Spleen (tissue), 11 donors: ENCODE data around the gene KLHL40. TPM values are rescaled to one million over a fixed set of nuclear protein-coding genes. Genes with fewer than 3 reads are reported as not detected.

Source experiments
- DNase-seq: peaks from one replicate; pipeline ENCODE4 v3.0.0-alpha.2; 2020
- H3K27ac ChIP-seq, 8 donors: fragments of 200-600 bp; sonication (generic) in 7 of 8; 1 replicate in 4 of 8; 2 replicates in 4 of 8; pipeline versions ENCODE4 v1.5.0 to v1.8.0; 2016 to 2021; ENCODE audit warnings: inconsistent platforms in 4 of 8, mild to moderate bottlenecking in 4 of 8, moderate library complexity in 1 of 8
- H3K27me3 ChIP-seq, 7 donors: fragments of 200-600 bp; sonication (generic) in 6 of 7; replicated peaks in 1 of 7; 1 replicate in 4 of 7; 2 replicates in 3 of 7; pipeline versions ENCODE4 v1.5.0 to v1.8.0; 2016 to 2021; ENCODE audit warnings: inconsistent platforms in 3 of 7, mild to moderate bottlenecking in 1 of 7
- H3K36me3 ChIP-seq, 6 donors: fragments of 200-600 bp; sonication (generic) in 5 of 6; 1 replicate in 4 of 6; 2 replicates in 2 of 6; pipeline versions ENCODE4 v1.5.0 to v1.8.0; 2016 to 2021; ENCODE audit warnings: inconsistent platforms in 2 of 6
- H3K4me1 ChIP-seq, 6 donors: fragments of 200-600 bp; sonication (generic) in 5 of 6; 1 replicate in 3 of 6; 2 replicates in 3 of 6; pipeline versions ENCODE4 v1.5.0 to v1.8.0; 2016 to 2021; ENCODE audit warnings: inconsistent platforms in 3 of 6
- H3K4me3 ChIP-seq, 8 donors: fragments of 200-600 bp; sonication (generic) in 7 of 8; 1 replicate in 4 of 8; 2 replicates in 4 of 8; pipeline versions ENCODE4 v1.5.0 to v1.8.0; 2016 to 2021; ENCODE audit warnings: inconsistent platforms in 4 of 8, mild to moderate bottlenecking in 4 of 8, moderate library complexity in 2 of 8
- H3K9me3 ChIP-seq, 8 donors: fragments of 200-600 bp; sonication (generic) in 7 of 8; 1 replicate in 4 of 8; 2 replicates in 4 of 8; pipeline versions ENCODE4 v1.5.0 to v1.8.0; 2016 to 2021; ENCODE audit warnings: inconsistent platforms in 4 of 8
- CTCF ChIP-seq, 11 experiments: fragments of 200-600 bp in 7 of 11; fragments of 450-650 bp in 4 of 11; sonication (generic) in 4 of 11; IDR thresholded peaks in 8 of 11; conservative IDR thresholded peaks in 3 of 11; 1 replicate in 7 of 11; 2 replicates in 4 of 11; pipeline versions ENCODE4 v1.4.0 to v1.8.0; 2016 to 2021; ENCODE audit warnings: antibody characterized with exemption in 11 of 11, inconsistent platforms in 4 of 11, mild to moderate bottlenecking in 1 of 11
- POLR2A ChIP-seq, 3 donors: fragments of 450-650 bp; IDR thresholded peaks; one replicate each; pipeline ENCODE4 v1.5.1; 2017; ENCODE audit warnings: antibody characterized with exemption in 3 of 3, mild to moderate bottlenecking in 1 of 3
- POLR2AphosphoS5 ChIP-seq, 3 donors: sonication (generic); formaldehyde crosslinking; IDR thresholded peaks; one replicate each; pipeline ENCODE4 v1.5.1; 2017; ENCODE audit warnings: antibody characterized with exemption in 3 of 3
- WGBS, 5 donors: extraction: QIAGEN DNeasy Blood & Tissue Kit in 3 of 5; methylation state at CpG; one replicate each; pipeline versions ENCODE4 v1.1.5 to v1.1.7; 2013 to 2018; 5-methylcytosine and 5-hydroxymethylcytosine counted together
- intact Hi-C: fragments of 100-400 bp; cut with DNase I; formaldehyde crosslinking; loops from one replicate; pipeline ENCODE4 v1.15.0; 2023; ENCODE audit warnings: low total_unique reads
- polyA plus RNA-seq, 3 donors: library from polyadenylated mRNA; stranded (reverse); fragments of 200-250 nt; gene quantifications; one replicate each; pipeline ENCODE4 v1.2.1, GENCODE V29; 2013
- total RNA-seq, 7 donors: library from RNA; depleted of rRNA in 3 of 7; stranded (reverse); fragments of >200 nt in 3 of 7; fragmentation: NEBNext Ultra II Directional in 4 of 7; extraction: Animal tissue kit (Norgen Biotek cat#: 25700) in 4 of 7; gene quantifications; one replicate each; pipeline versions ENCODE4 v1.1.0 to v1.2.1, GENCODE V29; 2016 to 2021
- donor health status: healthy with polysubstance abuse.
- donor health status: DM: no; HTN: no; CAD: no; lungs with moderate emphysema.
- donor health status: DM: no; HTN: no; CAD: no.
- donor health status: Bipolar disorder and iron deficiency.
- donor health status: healthy.
- donor health status: DM: no; HTN: no; CAD: no.
- donor health status: DM: yes; HTN: yes; CAD: no.

The KLHL40 gene
- total and polyA plus RNA-seq, 10 donors = 0.03 to 0.17 TPM; not detected in 8

GRCh38 chr3:42656680-42657610, 28.4 kb upstream of the KLHL40 start:
- H3K4me1 ChIP-seq = peaks cover 17 to 62% (median 39%) of the 10 kb centered on the region in 6 donors
- 91 to 98% (median 94%) methylated on average over 6 to 9 of the region's 9 CpGs for WGBS, 5 donors

GRCh38 chr3:42657675-42658074, 27.7 kb upstream of the KLHL40 start:
- Histone ChIP-seq H3K27ac (no peak overlapping the region), H3K9me3 (no peaks in the 10 kb centered on the region), H3K4me1 (peaks cover 12 to 55% (median 32%) of the 10 kb centered on the region in 6 donors), H3K27me3 (peaks cover 0 to 15% (median 0%) of the 10 kb centered on the region in 7 donors), H3K36me3 (peaks cover 0 to 40% (median 2%) of the 10 kb centered on the region in 6 donors), H3K4me3 (no peak overlapping the region)
- intact Hi-C loops = loop anchor here (10.0 kb wide), 1 partner anchor 87 kb away; no protein-coding TSS in a partner anchor
- DNase-seq = no peak
- TF ChIP-seq CTCF (IDR thresholded peaks at IDR 0.05 in 8 of 11, conservative IDR thresholded peaks at IDR 0.05 in 3 of 11) (no peak), POLR2A (IDR thresholded peaks at IDR 0.05) (no peak), POLR2AphosphoS5 (IDR thresholded peaks at IDR 0.05) (no peak)
- WGBS, 5 donors = 85 to 90% (median 88%) methylated on average over 4 of the region's 4 CpGs

More at GRCh38 chr3:42656680-42657610, 28.4 kb upstream of the KLHL40 start:
- intact Hi-C loops = loop anchor here (10.0 kb wide), 1 partner anchor 88 kb away; no protein-coding TSS in a partner anchor
- H3K9me3 ChIP-seq = no peaks in the 10 kb centered on the region
- peaks cover 0 to 37% (median 2%) of the 10 kb centered on the region in 6 donors for H3K36me3 ChIP-seq
- no peak for DNase-seq
- H3K27ac ChIP-seq = peak overlapping the region in 2 of 8 donors; percentile 21 to 90
- TF ChIP-seq POLR2A (IDR thresholded peaks at IDR 0.05) = no peak
- TF ChIP-seq POLR2AphosphoS5 (IDR thresholded peaks at IDR 0.05) = no peak
- H3K4me3 ChIP-seq = no peak overlapping the region
- peaks cover 0 to 15% (median 0%) of the 10 kb centered on the region in 7 donors for H3K27me3 ChIP-seq

- Histone ChIP-seq H3K36me3 (peaks cover 0 to 46% (median 2%) of the 10 kb centered on the region in 6 donors), H3K27ac (peak overlapping the region in 3 of 8 donors; percentile 19 to 65 (median 38)), H3K4me1 (peaks cover 6 to 49% (median 27%) of the 10 kb centered on the region in 6 donors), H3K27me3 (peaks cover 0 to 15% (median 0%) of the 10 kb centered on the region in 7 donors), H3K4me3 (no peak overlapping the region), H3K9me3 (no peaks in the 10 kb centered on the region)
- no peak for DNase-seq
- TF ChIP-seq CTCF (IDR thresholded peaks at IDR 0.05 in 8 of 11, conservative IDR thresholded peaks at IDR 0.05 in 3 of 11) = no peak
- TF ChIP-seq POLR2A (IDR thresholded peaks at IDR 0.05) = no peak
- 90 to 95% (median 92%) methylated on average over 11 to 34 of the region's 34 CpGs for WGBS, 5 donors
- intact Hi-C loops = loop anchor here (10.0 kb wide), 1 partner anchor 87 kb away; no protein-coding TSS in a partner anchor
These were observed 27.1 kb upstream of the KLHL40 start for GRCh38 chr3:42658091-42658770.

- WGBS, 5 donors = 56 to 76% (median 66%) methylated on average over 17 to 22 of the region's 22 CpGs
- no peak overlapping the region for H3K4me3 ChIP-seq
- peaks cover 0 to 10% (median 0%) of the 10 kb centered on the region in 7 donors for H3K27me3 ChIP-seq
- peaks cover 0 to 43% (median 22%) of the 10 kb centered on the region in 6 donors for H3K4me1 ChIP-seq
- DNase-seq = no peak
- intact Hi-C loops = loop anchor here (10.0 kb wide), 1 partner anchor 86 kb away; no protein-coding TSS in a partner anchor
- peak overlapping the region in 3 of 8 donors; percentile 19 to 65 (median 38) for H3K27ac ChIP-seq
- no peaks in the 10 kb centered on the region for H3K9me3 ChIP-seq
- H3K36me3 ChIP-seq = peaks cover 0 to 53% (median 2%) of the 10 kb centered on the region in 6 donors
- no peak for TF ChIP-seq POLR2A (IDR thresholded peaks at IDR 0.05)
- TF ChIP-seq POLR2AphosphoS5 (IDR thresholded peaks at IDR 0.05) = no peak
- TF ChIP-seq CTCF (IDR thresholded peaks at IDR 0.05 in 8 of 11, conservative IDR thresholded peaks at IDR 0.05 in 3 of 11) = no peak
These were observed 26.5 kb upstream of the KLHL40 start for GRCh38 chr3:42658771-42659390.
